Central memory CD8-positive, alpha-beta T cell (primary cell): ENCODE measurements around the gene ARHGAP23.
"Not testable (repeated sequence)": the region's sequence is repeated elsewhere in the genome, so short reads cannot be mapped to it uniquely, and the experiment has no call there.

Experiments
- ATAC-seq: fragments of 150-1000 bp; cut with Tn5 transposase; replicated peaks from 2 replicates; pipeline ENCODE4 v1.10.0; 2022; ENCODE audit warnings: mild to moderate bottlenecking, moderate FRiP score, moderate number of reproducible peaks; ENCODE audit not compliant: poor library complexity, severe bottlenecking; ENCODE audit errors: extremely low read depth
- DNase-seq, 2 donors: peaks; one replicate each; pipeline ENCODE4 v3.0.0; 2021; ENCODE audit warnings: low spot score in 2 of 2
- H3K27ac Mint-ChIP-seq: one replicate; pipeline ENCODE4 v1.8.0; 2022; ENCODE audit warnings: low read depth, mild to moderate bottlenecking, moderate library complexity, mixed read lengths
- H3K27me3 Mint-ChIP-seq: one replicate; pipeline ENCODE4 v1.8.0; 2022; ENCODE audit warnings: mixed read lengths
- H3K36me3 Mint-ChIP-seq: one replicate; pipeline ENCODE4 v1.8.0; 2022; ENCODE audit warnings: mild to moderate bottlenecking, moderate library complexity, mixed read lengths; ENCODE audit not compliant: insufficient read depth
- H3K4me1 Mint-ChIP-seq: one replicate; pipeline ENCODE4 v1.8.0; 2022; ENCODE audit warnings: mixed read lengths
- H3K4me3 Mint-ChIP-seq: one replicate; pipeline ENCODE4 v1.8.0; 2022; ENCODE audit warnings: mild to moderate bottlenecking, moderate library complexity, mixed read lengths
- H3K9me3 Mint-ChIP-seq: one replicate; pipeline ENCODE4 v1.8.0; 2022; ENCODE audit warnings: mixed read lengths

Gene ARHGAP23

DNA sequence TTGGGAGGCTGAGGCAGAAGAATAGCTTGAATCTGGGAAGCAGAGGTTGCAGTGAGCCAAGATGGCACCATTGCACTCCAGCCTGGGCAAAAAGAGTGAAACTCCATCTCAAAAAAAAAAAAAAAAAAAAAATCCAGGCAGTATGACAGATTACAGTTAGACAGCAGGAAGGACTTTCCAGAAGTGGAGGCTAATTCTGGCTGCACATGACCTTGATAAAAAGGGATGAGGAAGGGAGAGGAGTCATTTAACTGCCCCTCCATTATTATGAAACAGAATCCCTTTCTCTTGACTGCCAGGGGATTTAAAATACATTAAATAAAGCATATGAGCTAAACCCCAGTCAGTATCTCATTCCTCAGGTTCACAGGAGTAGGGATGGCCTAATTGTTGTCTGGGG lies 1.8 kb upstream of the ARHGAP23 start:
- Mint-ChIP-seq H3K9me3 (no peaks in the 10 kb centered on the region), H3K36me3 (peaks cover 1% of the 10 kb centered on the region), H3K4me3 (no peak overlapping the region), H3K27ac (no peak overlapping the region), H3K27me3 (peaks cover 45% of the 10 kb centered on the region), H3K4me1 (peaks cover 7% of the 10 kb centered on the region)
- DNase-seq (no peak), ATAC-seq (no peak)

DNA sequence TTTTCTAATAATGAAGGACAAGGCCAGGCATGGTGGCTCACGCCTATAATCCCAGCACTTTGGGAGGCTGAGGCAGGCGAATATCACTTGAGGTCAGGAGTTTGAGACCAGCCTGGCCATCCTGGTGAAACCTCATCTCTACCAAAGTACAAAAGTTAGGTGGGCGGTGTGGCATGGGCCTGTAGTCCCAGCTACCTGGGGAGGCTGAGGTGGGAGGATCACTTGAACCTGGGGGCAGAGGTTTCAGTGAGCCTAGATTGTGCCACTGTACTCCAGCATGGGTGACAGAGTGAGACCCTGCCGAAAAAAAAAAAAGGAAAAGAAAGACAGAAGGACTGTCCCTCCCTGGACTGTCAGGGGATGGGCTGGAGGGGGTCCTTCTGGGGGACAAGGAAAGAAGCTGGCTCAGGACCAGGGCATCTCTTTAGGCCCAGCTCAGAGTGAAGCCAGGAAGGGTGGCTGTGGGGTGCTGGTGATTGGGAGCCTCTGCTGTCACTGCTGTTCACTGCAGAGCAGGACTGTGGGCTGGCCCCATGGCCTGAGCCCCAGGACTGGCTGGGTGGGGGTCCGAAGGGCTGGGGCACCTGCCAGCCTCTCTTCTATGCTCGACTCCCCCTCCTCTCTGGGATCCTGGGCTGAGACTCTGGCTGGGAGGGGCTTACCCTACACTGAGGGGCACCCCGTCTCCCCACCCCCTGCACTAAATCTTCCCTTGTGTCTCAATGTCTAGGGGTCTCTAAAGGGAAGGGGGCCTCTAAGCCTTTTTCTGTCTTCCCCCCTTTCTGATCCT lies 909 bp upstream of the ARHGAP23 start:
- peaks cover 7% of the 10 kb centered on the region for H3K4me1 Mint-ChIP-seq
- no peak overlapping the region for H3K27ac Mint-ChIP-seq
- H3K27me3 Mint-ChIP-seq: peaks cover 35% of the 10 kb centered on the region
- peaks cover 1% of the 10 kb centered on the region for H3K36me3 Mint-ChIP-seq
- peak overlapping the region; percentile 26 for H3K4me3 Mint-ChIP-seq
- H3K9me3 Mint-ChIP-seq: no peaks in the 10 kb centered on the region
- ATAC-seq (no peak), DNase-seq (no peak)

DNA sequence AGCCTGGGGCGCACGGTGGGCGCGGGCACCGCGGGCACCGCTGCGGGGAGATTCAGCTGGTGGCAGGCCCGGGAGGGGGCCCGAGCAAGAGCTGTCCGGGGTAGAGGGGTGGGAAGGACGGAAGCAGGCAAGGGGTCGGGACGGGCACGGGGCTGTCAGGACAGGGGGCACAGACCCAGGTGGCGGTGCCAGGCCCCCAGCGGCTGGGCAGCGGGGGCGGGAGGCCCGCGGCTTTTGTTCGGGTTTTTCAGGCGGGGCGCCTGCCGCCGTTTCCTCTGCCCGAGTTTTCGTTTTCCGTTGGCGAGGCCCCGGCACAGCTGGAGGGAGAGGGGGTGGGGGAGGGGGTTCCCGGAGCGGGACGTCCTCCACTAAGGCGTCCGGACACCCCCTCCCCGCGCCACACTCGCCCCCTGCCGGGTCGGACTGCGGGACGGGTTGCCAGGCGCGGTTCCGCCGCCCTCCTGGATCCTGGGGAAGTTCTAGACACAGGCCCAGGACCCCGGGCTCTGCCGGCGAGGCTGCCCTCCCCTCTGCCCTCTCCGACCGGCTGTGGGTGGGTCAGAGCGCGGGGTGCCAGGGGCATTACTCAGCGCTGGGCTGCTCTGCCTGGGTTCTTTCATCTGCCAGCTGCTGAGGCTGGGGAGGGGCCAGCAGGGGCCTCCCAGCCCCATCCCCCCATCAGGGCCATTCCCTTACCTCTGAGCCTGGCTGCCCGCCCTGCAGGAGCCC lies 543 bp downstream of the ARHGAP23 start:
- H3K27ac Mint-ChIP-seq: no peak overlapping the region
- ATAC-seq (no peak), DNase-seq (no peak)
- peaks cover 7% of the 10 kb centered on the region for H3K4me1 Mint-ChIP-seq
- H3K36me3 Mint-ChIP-seq: no peaks in the 10 kb centered on the region
- no peaks in the 10 kb centered on the region for H3K9me3 Mint-ChIP-seq
- peaks cover 21% of the 10 kb centered on the region for H3K27me3 Mint-ChIP-seq
- peak overlapping the region; percentile 67 for H3K4me3 Mint-ChIP-seq

GRCh38 chr17:38429476-38430100 lies 1.3 kb downstream of the ARHGAP23 start:
- Mint-ChIP-seq H3K27ac (no peak overlapping the region), H3K27me3 (peaks cover 13% of the 10 kb centered on the region), H3K36me3 (no peaks in the 10 kb centered on the region), H3K4me3 (peak overlapping the region; percentile 67), H3K9me3 (no peaks in the 10 kb centered on the region), H3K4me1 (peaks cover 7% of the 10 kb centered on the region)
- ATAC-seq (no peak), DNase-seq (no peak)

DNA sequence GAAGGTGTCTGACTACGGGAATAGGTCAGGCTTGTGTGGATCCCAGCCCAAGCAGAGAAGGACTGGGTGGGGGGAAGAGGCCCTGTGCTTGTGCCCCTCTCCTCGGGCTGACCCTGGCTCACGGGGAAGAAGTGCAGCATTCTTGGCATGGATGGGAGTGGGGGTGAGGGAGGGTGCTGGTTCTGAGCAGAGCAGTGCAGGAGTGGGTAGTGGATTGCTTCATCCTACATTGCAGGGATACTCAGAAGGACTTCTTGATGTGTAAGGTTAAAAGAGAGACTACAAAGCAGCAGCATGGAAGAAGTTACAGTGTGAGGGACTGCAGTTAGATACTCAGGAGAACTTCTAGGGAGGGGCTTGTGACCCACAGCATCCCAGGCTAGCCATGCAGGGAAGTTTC lies 2.1 kb downstream of the ARHGAP23 start:
- Mint-ChIP-seq H3K27ac (no peak overlapping the region), H3K36me3 (no peaks in the 10 kb centered on the region), H3K4me3 (peak overlapping the region; percentile 11), H3K4me1 (peaks cover 7% of the 10 kb centered on the region), H3K27me3 (peaks cover 6% of the 10 kb centered on the region), H3K9me3 (no peaks in the 10 kb centered on the region)
- no peak for DNase-seq
- no peak for ATAC-seq

DNA sequence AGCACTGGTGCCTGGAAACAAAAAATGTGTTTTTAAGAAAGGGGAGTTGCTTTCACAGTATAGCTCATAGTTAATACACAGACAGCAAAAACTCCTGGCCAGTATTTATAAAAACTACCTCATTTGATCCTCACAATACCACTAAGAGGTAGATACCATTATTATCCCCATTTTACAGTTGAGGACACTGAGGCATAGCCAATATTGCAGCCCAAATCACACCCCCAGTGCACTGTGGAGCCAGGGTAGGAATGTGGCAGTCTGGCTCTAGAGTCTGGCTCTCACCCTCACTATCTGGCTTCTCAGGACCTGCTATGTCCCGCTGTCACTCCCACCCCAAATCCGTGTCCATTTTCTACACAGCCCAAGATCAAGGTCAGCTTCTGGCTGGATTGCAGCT lies 2.6 kb downstream of the ARHGAP23 start:
- DNase-seq (no peak), ATAC-seq (no peak)
- H3K9me3 Mint-ChIP-seq: no peaks in the 10 kb centered on the region
- peaks cover 7% of the 10 kb centered on the region for H3K4me1 Mint-ChIP-seq
- peaks cover under 1% of the 10 kb centered on the region for H3K27me3 Mint-ChIP-seq
- no peaks in the 10 kb centered on the region for H3K36me3 Mint-ChIP-seq
- H3K27ac Mint-ChIP-seq: no peak overlapping the region
- no peak overlapping the region for H3K4me3 Mint-ChIP-seq

GRCh38 chr17:38431346-38432145 lies 3.3 kb downstream of the ARHGAP23 start:
- Mint-ChIP-seq H3K27ac (no peak overlapping the region), H3K36me3 (no peaks in the 10 kb centered on the region), H3K4me3 (no peak overlapping the region), H3K4me1 (peaks cover 7% of the 10 kb centered on the region), H3K9me3 (no peaks in the 10 kb centered on the region), H3K27me3 (no peaks in the 10 kb centered on the region)
- ATAC-seq (no peak), DNase-seq (no peak)

- Mint-ChIP-seq H3K27me3 (no peaks in the 10 kb centered on the region), H3K36me3 (no peaks in the 10 kb centered on the region), H3K4me1 (no peaks in the 10 kb centered on the region), H3K9me3 (no peaks in the 10 kb centered on the region), H3K27ac (no peak overlapping the region), H3K4me3 (no peak overlapping the region)
- DNase-seq (no peak), ATAC-seq (no peak)
Observed at GRCh38 chr17:38434178-38434665, 6.0 kb downstream of the ARHGAP23 start.

- Mint-ChIP-seq H3K27ac (no peak overlapping the region), H3K36me3 (no peaks in the 10 kb centered on the region), H3K4me1 (no peaks in the 10 kb centered on the region), H3K9me3 (no peaks in the 10 kb centered on the region), H3K4me3 (no peak overlapping the region), H3K27me3 (no peaks in the 10 kb centered on the region)
- DNase-seq (no peak), ATAC-seq (no peak)
Observed at GRCh38 chr17:38435795-38436194, 7.5 kb downstream of the ARHGAP23 start.

DNA sequence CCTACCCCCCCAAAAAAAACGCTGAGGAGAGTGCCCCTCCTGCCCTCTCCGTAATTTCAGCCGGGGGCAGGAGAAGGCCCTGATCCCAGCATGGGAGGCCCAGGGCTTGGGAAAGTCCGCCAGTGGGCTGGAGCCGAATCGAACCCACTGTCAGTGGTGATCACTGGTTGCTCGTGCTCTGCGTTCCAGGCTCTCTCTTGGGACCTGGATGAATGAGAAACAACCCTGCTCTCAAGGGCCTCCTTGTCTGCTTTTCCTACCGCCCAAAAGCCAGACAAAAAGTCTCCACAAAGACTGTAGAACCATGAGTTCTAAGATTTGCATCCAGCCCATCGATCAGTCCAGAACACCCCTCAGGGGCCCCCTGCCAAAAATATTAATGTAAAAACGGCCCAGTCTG lies 8.1 kb downstream of the ARHGAP23 start:
- H3K36me3 Mint-ChIP-seq: no peaks in the 10 kb centered on the region
- DNase-seq: no peak
- H3K4me3 Mint-ChIP-seq: no peak overlapping the region
- peaks cover 4% of the 10 kb centered on the region for H3K27me3 Mint-ChIP-seq
- no peak for ATAC-seq
- no peak overlapping the region for H3K27ac Mint-ChIP-seq
- no peaks in the 10 kb centered on the region for H3K4me1 Mint-ChIP-seq
- no peaks in the 10 kb centered on the region for H3K9me3 Mint-ChIP-seq

DNA sequence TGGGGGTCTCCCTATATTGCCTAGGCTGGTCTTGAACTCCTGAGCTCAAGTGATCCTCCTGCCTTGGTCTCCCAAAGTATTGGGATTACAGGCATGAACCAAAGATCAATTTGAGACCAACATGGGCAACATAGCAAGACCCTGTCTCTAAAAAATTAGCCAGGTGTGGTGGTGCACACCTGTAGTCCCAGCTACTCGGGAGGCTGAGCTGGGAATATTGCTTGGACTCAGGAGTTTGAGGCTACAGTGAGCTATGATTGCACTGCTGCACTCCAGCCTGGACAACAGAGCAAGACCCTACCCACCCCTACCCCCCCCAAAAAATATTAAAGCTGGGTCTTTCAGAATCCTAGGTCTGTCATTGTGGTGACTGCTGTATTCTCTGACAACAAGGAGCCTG lies 9.0 kb downstream of the ARHGAP23 start:
- H3K36me3 Mint-ChIP-seq, ATAC-seq, H3K9me3 Mint-ChIP-seq, H3K4me3 Mint-ChIP-seq, DNase-seq, H3K4me1 Mint-ChIP-seq, H3K27ac Mint-ChIP-seq: not testable (repeated sequence)
- peaks cover 13% of the 10 kb centered on the region for H3K27me3 Mint-ChIP-seq

GRCh38 chr17:38439436-38439835 lies 11.2 kb downstream of the ARHGAP23 start:
- peaks cover 20% of the 10 kb centered on the region for H3K27me3 Mint-ChIP-seq
- peaks cover 2% of the 10 kb centered on the region for H3K36me3 Mint-ChIP-seq
- DNase-seq (no peak), ATAC-seq (no peak)
- peaks cover 5% of the 10 kb centered on the region for H3K4me1 Mint-ChIP-seq
- no peaks in the 10 kb centered on the region for H3K9me3 Mint-ChIP-seq
- no peak overlapping the region for H3K4me3 Mint-ChIP-seq
- no peak overlapping the region for H3K27ac Mint-ChIP-seq
